H1 (cell line): ENCODE results near the gene HMGCS2. TPM values are rescaled to one million over a fixed set of nuclear protein-coding genes. Genes with fewer than 3 reads are reported as not detected.

Source experiments
- SIRT6 ChIP-seq: IDR thresholded peaks from one replicate; pipeline ENCODE4 v1.7.1; 2012; ENCODE audit warnings: low read length, inconsistent platforms
- polyA plus RNA-seq, 7 experiments: library from polyadenylated mRNA; depleted of rRNA in 3 of 7; stranded (reverse) in 5 of 7; unstranded in 2 of 7; fragments of >200 nt in 5 of 7; fragments of 200-250 nt in 2 of 7; gene quantifications; 1 replicate in 5 of 7; 2 replicates in 1 of 7; 4 replicates in 1 of 7; pipeline versions ENCODE4 v1.2.1 to v1.2.3, GENCODE V29; 2011 to 2013; ENCODE audit warnings: missing spikeins in 2 of 7, mixed read lengths in 2 of 7
- total RNA-seq: library from RNA; stranded (reverse); fragmentation: NEBNext Ultra II Directional; extraction: Animal tissue kit (Norgen Biotek cat#: 25700); gene quantifications from 2 replicates; pipeline ENCODE4 v1.2.1, GENCODE V29; 2021

The HMGCS2 gene
- total and polyA plus RNA-seq, 2 of the 8 experiments (the other 6 are each of a cell fraction or from before 2014, with no cell fraction given) = not detected

GRCh38 chr1:119744598-119744942 lies 24.1 kb downstream of the HMGCS2 start (continued):
- TF ChIP-seq SIRT6 = no peak
